HG02938 (cell line): ENCODE measurements around the gene SH2D4B.

Experiments
- ATAC-seq: cut with Tn5 transposase; IDR thresholded peaks from one replicate; pipeline ENCODE4 v1.9.1; 2021; ENCODE audit warnings: mild to moderate bottlenecking, moderate library complexity; ENCODE audit not compliant: unreplicated experiment

SH2D4B gene

DNA sequence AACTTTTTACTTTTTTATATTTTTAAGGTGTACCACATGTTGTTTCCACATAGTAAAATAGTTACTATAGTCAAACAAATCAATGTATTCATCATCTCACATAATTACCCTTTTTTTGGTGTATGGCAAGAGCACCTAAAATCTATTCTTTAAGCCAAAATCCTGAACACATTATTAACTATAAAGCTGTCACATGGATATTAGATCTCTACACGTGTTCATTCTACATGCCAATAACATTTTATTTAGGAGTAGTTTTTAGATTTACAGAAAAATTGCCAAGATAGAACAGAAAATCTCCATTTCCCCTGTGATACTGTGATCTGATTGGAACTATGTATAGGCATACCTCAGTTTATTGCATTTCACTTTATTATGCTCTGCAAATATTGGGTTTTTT, 137.1 kb downstream of the SH2D4B start:
- ATAC-seq: no peak

- no peak for ATAC-seq
These were observed 143.4 kb downstream of the SH2D4B start for GRCh38 chr10:80681142-80681541.

- peak; percentile 71 for ATAC-seq
These were observed 146.6 kb downstream of the SH2D4B start for GRCh38 chr10:80684259-80684658.

- ATAC-seq: no peak
These were observed 147.7 kb downstream of the SH2D4B start for GRCh38 chr10:80685355-80685754.

DNA sequence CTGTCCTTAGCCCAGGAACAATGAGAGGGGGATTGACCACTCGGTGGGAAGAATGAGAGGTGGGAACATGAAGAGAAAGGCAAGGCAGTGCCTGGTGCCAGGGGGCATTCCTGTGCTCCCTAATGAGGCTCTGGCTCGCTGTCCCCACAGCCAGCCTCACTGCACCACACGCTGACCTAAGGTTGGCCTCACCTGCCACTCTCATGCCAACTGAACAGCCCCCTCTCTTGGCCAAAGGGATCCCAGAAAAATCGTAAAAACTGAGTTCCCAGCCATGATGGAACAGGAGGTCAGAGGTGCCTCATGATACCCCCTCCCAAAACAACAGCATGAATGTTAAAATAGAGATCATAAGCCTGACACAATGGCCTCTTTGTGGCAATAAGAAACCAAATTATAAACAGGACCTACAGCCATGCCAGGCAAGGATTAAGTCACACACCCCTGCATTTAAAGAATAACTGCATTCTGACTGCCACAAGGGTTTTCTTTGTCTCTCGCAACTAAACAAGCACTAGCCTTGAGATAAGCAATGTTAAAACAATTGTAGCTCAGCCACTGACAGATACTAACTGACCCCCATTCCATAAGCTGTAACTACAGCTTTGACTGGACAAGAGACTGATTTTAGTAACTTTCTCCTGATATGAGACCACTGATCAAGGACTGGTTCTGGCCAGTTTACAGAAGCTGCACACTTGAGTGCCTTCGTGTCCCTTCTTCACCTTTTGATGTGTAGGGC, 149.2 kb downstream of the SH2D4B start:
- ATAC-seq: no peak

GRCh38 chr10:80687476-80687789, 149.7 kb downstream of the SH2D4B start:
- ATAC-seq: no peak

GRCh38 chr10:80690434-80690833, 152.7 kb downstream of the SH2D4B start:
- ATAC-seq: no peak

- no peak for ATAC-seq
These were observed 153.7 kb downstream of the SH2D4B start for GRCh38 chr10:80691441-80691840.

DNA sequence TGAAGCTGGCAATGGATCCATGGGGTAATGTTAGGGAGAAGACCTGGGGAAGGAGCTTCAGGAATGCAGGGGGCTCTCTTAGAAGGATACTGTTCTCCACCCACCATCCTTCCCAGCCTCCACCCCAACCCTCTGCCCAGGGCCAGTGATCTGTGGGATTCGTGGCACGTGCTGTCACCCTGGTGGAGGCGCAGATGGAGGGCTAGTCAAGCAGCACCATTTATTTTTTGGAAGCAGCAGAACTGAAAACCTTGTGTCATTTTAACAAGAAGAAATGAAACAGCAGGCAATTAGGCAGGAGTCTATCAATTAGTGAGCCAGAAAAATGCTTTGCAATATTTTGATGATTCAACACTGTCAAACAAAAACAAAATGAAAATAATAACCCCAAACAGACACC, 155.9 kb downstream of the SH2D4B start:
- no peak for ATAC-seq

- ATAC-seq: no peak
These were observed 157.2 kb downstream of the SH2D4B start for GRCh38 chr10:80694930-80695329.
